ENCODE results near the gene OSBPL6.
A peak's percentile ranks its signal among the peaks of the same experiment; 100 is the strongest.
"Not testable (repeated sequence)": the region's sequence is repeated elsewhere in the genome, so short reads cannot be mapped to it uniquely, and the experiment has no call there.

The OSBPL6 gene

GRCh38 chr2:178306352-178307073 is 112.2 kb downstream of the OSBPL6 start:
- peak; percentile 70 for DNase-seq (ENCODE audit: low spot score)

- DNase-seq (ENCODE audit: low spot score) = no peak
Observed at GRCh38 chr2:178307650-178308049, 113.3 kb downstream of the OSBPL6 start.

GRCh38 chr2:178309541-178309940 is 115.2 kb downstream of the OSBPL6 start:
- no peak for DNase-seq (ENCODE audit: low spot score)

DNA sequence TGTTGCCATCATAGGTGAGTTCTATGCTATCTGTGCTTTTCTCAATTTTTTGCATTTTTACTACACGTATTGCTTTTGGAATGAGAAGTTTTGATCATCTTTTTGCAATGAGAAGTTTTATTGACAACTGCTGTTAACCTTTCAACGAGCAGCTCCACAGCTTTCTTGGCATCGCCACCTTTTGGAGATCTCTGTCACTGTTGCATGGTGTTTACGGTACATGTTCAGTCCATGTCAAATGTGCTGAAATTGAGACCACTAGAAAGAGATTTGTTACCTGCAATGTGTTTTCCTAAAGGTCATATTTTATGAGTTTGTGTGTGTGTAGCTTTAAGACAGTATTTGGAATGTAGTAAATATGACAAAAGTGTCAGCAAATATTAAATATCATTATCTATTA is 120.8 kb downstream of the OSBPL6 start:
- no peak for DNase-seq (ENCODE audit: low spot score)

- DNase-seq (ENCODE audit: low spot score) = no peak
Observed at GRCh38 chr2:178315488-178315948, 121.2 kb downstream of the OSBPL6 start.

- DNase-seq (ENCODE audit: low spot score) = no peak
Observed at GRCh38 chr2:178317811-178318210, 123.5 kb downstream of the OSBPL6 start.

- DNase-seq (ENCODE audit: low spot score) = no peak
Observed at GRCh38 chr2:178320011-178320585, 125.8 kb downstream of the OSBPL6 start.

DNA sequence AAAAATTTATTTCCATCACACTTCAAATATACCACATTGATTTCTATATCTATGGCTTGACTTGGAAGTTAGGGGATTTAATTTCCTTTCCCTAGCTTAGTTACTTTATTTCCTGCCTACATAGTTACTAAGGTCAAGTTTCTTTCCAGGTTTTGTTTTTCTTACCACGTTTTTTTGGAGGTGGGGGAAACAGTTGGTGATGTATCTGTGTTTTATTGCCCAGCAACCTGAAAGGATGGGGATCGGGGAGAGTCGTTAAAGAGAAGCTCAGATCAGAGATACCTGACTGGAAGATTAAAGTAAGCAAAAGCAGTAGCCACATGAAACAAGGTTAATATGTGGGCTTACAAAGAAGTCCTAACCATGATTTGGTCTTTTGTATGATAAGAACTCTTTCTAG is 127.8 kb downstream of the OSBPL6 start:
- DNase-seq (ENCODE audit: low spot score) = no peak

DNA sequence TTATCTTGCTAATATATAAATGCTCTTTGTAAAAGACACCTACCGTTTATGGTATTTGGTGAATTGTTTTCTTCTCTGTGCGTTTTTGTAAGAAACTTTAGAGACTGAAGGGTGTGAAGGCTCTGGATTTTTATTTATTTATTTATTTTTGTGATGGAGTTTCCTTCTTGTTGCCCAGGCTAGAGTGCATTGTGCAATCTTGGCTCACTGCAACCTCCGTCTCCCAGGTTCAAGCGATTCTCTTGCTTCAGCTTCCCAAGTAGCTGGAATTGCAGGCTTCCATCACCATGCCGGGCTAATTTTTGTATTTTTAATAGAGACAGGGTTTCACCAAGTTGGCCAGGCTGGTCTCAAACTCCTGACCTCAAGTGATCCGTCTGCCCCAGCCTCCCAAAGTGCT is 129.0 kb downstream of the OSBPL6 start:
- DNase-seq (ENCODE audit: low spot score) = not testable (repeated sequence)

DNA sequence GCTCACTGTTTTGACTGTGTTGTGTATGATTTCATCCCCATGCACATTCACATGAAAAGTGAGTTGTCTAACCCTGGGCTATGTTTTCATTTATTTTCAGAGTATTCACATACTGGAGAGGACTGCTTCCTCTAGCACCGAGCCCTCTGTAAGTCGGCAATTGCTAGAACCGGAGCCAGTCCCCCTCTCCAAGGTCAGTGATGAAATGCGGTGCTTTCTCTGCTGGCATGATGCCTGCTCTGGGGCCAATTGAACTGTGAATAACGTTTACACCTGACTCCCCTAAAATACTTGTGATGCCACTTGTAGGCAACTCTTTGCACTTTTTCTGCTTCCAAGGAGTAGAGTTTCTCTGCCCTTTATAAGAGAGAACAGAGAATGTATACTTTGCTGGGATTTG is 129.8 kb downstream of the OSBPL6 start:
- DNase-seq (ENCODE audit: low spot score) = no peak

DNA sequence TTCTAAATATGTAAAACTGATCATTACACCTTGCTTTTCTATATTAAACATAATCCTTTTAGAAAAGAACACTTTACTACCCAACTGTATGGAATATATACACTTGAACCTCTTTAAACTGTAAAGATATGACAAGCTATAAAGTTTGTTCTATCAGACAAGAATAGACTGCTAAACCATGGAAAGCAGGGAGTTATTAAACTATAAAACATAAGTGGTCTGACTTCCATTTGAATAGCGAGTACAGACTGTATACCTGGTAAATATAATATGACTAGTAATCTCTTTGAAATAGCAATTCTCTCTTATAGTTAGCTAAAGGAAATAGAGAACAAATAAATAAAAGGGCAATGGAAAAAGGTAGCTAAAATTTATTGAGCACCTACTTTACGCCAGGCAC is 131.0 kb downstream of the OSBPL6 start:
- DNase-seq (ENCODE audit: low spot score) = no peak

DNA sequence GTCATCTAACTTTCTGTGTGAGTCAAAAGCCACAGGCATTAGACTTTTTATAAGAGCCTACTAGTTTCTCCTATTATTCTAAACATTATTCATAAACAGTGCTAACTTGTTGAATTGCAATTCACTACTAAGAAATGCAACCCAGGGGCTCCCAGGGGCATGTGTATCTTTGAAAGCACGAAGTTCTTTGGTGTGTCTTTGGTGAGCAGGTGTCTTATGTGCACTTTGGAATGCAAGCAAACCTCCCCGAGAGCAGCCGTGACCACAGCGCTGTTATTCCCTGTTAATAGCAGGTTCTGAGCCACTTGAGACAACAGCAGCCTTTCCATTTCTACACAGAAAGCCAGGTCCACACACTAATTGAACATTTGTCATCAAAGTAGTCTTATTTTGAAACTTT is 133.2 kb downstream of the OSBPL6 start:
- no peak for DNase-seq (ENCODE audit: low spot score)

DNA sequence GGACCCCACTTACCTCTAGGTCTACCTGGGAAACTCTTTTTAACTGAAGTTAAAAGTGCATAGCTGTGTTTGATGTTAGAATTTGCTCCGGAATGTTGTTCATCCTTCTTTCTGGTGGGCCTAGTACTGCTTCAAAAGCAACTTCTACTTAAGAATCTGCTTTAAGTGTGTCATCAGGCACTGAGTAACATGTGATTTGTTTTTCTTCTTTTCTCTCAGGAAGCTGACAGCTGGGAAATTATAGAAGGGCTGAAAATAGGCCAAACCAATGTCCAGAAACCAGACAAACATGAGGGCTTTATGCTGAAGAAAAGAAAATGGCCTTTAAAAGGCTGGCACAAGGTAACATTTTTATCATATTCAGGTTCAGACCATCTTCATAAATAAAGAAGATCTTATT is 133.7 kb downstream of the OSBPL6 start:
- no peak for DNase-seq (ENCODE audit: low spot score)

GRCh38 chr2:178330175-178331017 is 136.1 kb downstream of the OSBPL6 start:
- DNase-seq (ENCODE audit: low spot score) = no peak

GRCh38 chr2:178331474-178332432 is 137.4 kb downstream of the OSBPL6 start:
- DNase-seq (ENCODE audit: low spot score) = no peak

- DNase-seq (ENCODE audit: low spot score) = no peak
Observed at GRCh38 chr2:178333851-178334250, 139.5 kb downstream of the OSBPL6 start.

GRCh38 chr2:178335230-178335629 is 140.9 kb downstream of the OSBPL6 start:
- DNase-seq (ENCODE audit: low spot score) = no peak

DNA sequence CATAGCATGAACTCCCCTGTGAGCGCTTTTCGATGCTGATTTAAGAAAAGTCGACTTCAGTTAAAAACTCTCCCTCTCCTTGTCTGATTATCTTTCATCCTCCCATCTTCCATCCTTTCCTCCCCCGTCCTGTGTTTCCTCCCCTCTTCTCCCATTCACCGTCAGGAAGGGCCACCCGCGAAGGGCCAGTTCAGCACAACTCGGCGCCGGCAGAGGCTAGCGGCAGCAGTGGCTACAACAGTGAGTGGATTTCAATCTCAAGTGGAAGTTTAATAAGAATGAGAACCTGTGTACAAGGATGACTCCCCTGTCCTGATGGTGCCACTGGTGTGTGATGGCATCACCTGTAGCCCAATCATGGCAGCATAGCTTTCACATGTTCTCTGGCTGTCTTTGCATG is 149.8 kb downstream of the OSBPL6 start:
- DNase-seq (ENCODE audit: low spot score) = no peak

- DNase-seq (ENCODE audit: low spot score) = no peak
Observed at GRCh38 chr2:178345951-178346350, 151.6 kb downstream of the OSBPL6 start.

- DNase-seq (ENCODE audit: low spot score) = no peak
Observed at GRCh38 chr2:178350051-178350450, 155.7 kb downstream of the OSBPL6 start.

- not testable (repeated sequence) for DNase-seq (ENCODE audit: low spot score)
Observed at GRCh38 chr2:178357704-178358103, 163.4 kb downstream of the OSBPL6 start.
